ENCODE results near the gene RBMS3.

The RBMS3 gene

GRCh38 chr3:29277249-29277648, 3.6 kb upstream of the RBMS3 start:
- DNase-seq (ENCODE audit: low read depth): no peak

- DNase-seq (ENCODE audit: low read depth): no peak
Observed at GRCh38 chr3:29279286-29279685, 1.6 kb upstream of the RBMS3 start.

- no peak for DNase-seq (ENCODE audit: low read depth)
Observed at GRCh38 chr3:29279806-29280205, 1.1 kb upstream of the RBMS3 start.

- no peak for DNase-seq (ENCODE audit: low read depth)
Observed at GRCh38 chr3:29281094-29281343, 148 bp downstream of the RBMS3 start.

GRCh38 chr3:29281344-29282241, 722 bp downstream of the RBMS3 start:
- DNase-seq (ENCODE audit: low read depth): no peak

- DNase-seq (ENCODE audit: low read depth): no peak
Observed at GRCh38 chr3:29282427-29283230, 1.8 kb downstream of the RBMS3 start.

GRCh38 chr3:29283231-29284119, 2.6 kb downstream of the RBMS3 start:
- no peak for DNase-seq (ENCODE audit: low read depth)

GRCh38 chr3:29284497-29284896, 3.6 kb downstream of the RBMS3 start:
- no peak for DNase-seq (ENCODE audit: low read depth)

- no peak for DNase-seq (ENCODE audit: low read depth)
Observed at GRCh38 chr3:29285471-29286071, 4.7 kb downstream of the RBMS3 start.

GRCh38 chr3:29286478-29287240, 5.8 kb downstream of the RBMS3 start:
- no peak for DNase-seq (ENCODE audit: low read depth)

GRCh38 chr3:29290596-29290995, 9.7 kb downstream of the RBMS3 start:
- DNase-seq (ENCODE audit: low read depth): no peak

- DNase-seq (ENCODE audit: low read depth): no peak
Observed at GRCh38 chr3:29291260-29291981, 10.6 kb downstream of the RBMS3 start.

GRCh38 chr3:29291982-29292363, 11.1 kb downstream of the RBMS3 start:
- no peak for DNase-seq (ENCODE audit: low read depth)

- no peak for DNase-seq (ENCODE audit: low read depth)
Observed at GRCh38 chr3:29293421-29293820, 12.6 kb downstream of the RBMS3 start.

GRCh38 chr3:29297998-29298397, 17.1 kb downstream of the RBMS3 start:
- DNase-seq (ENCODE audit: low read depth): no peak

GRCh38 chr3:29301332-29302019, 20.6 kb downstream of the RBMS3 start:
- DNase-seq (ENCODE audit: low read depth): no peak

- DNase-seq (ENCODE audit: low read depth): no peak
Observed at GRCh38 chr3:29302619-29303018, 21.7 kb downstream of the RBMS3 start.

GRCh38 chr3:29307295-29307694, 26.4 kb downstream of the RBMS3 start:
- no peak for DNase-seq (ENCODE audit: low read depth)

GRCh38 chr3:29310865-29311264, 30.0 kb downstream of the RBMS3 start:
- DNase-seq (ENCODE audit: low read depth): no peak

GRCh38 chr3:29311795-29312194, 30.9 kb downstream of the RBMS3 start:
- DNase-seq (ENCODE audit: low read depth): no peak
